ENCODE measurements around the gene EIF5AL1.

The EIF5AL1 gene

DNA sequence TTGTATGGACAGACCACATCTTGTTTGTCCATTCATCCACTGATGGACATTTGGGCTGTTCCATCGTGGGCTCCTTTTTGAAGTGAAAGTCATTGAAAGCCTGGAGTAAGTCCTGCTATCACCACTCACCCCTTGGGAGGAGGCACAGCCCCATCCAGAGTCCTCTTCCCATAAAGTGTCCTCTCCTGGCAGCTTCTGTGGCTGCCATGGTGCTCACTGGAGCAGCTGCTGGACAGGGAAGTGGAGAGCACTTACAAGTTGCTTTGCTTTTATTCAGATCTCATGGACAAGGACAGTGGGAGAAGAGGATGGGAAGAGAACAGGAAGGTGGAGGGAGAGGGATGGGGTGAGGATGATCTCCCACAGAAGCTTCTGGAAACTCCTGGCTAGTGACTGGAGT lies 18.5 kb upstream of the EIF5AL1 start (continued):
- TF ChIP-seq, protein P1, sequence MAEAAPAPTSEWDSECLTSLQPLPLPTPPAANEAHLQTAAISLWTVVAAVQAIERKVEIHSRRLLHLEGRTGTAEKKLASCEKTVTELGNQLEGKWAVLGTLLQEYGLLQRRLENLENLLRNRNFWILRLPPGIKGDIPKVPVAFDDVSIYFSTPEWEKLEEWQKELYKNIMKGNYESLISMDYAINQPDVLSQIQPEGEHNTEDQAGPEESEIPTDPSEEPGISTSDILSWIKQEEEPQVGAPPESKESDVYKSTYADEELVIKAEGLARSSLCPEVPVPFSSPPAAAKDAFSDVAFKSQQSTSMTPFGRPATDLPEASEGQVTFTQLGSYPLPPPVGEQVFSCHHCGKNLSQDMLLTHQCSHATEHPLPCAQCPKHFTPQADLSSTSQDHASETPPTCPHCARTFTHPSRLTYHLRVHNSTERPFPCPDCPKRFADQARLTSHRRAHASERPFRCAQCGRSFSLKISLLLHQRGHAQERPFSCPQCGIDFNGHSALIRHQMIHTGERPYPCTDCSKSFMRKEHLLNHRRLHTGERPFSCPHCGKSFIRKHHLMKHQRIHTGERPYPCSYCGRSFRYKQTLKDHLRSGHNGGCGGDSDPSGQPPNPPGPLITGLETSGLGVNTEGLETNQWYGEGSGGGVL (tag by site-specific recombination; IDR thresholded peaks at IDR 0.05), result no peak
- TF ChIP-seq, protein P2, sequence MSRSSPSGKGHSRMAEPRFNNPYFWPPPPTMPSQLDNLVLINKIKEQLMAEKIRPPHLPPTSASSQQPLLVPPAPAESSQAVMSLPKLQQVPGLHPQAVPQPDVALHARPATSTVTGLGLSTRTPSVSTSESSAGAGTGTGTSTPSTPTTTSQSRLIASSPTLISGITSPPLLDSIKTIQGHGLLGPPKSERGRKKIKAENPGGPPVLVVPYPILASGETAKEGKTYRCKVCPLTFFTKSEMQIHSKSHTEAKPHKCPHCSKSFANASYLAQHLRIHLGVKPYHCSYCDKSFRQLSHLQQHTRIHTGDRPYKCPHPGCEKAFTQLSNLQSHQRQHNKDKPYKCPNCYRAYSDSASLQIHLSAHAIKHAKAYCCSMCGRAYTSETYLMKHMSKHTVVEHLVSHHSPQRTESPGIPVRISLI (tag by site-specific recombination; IDR thresholded peaks at IDR 0.05), result no peak
- no peak for TF ChIP-seq BCL11A (tag by site-specific recombination; IDR thresholded peaks at IDR 0.05; ENCODE audit: low read depth)
- TF ChIP-seq, protein P3, sequence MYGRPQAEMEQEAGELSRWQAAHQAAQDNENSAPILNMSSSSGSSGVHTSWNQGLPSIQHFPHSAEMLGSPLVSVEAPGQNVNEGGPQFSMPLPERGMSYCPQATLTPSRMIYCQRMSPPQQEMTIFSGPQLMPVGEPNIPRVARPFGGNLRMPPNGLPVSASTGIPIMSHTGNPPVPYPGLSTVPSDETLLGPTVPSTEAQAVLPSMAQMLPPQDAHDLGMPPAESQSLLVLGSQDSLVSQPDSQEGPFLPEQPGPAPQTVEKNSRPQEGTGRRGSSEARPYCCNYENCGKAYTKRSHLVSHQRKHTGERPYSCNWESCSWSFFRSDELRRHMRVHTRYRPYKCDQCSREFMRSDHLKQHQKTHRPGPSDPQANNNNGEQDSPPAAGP (tag by site-specific recombination; IDR thresholded peaks at IDR 0.05), result no peak
- no peak for TF ChIP-seq ZNF777 (tag by site-specific recombination; IDR thresholded peaks at IDR 0.05; ENCODE audit: borderline replicate concordance)

DNA sequence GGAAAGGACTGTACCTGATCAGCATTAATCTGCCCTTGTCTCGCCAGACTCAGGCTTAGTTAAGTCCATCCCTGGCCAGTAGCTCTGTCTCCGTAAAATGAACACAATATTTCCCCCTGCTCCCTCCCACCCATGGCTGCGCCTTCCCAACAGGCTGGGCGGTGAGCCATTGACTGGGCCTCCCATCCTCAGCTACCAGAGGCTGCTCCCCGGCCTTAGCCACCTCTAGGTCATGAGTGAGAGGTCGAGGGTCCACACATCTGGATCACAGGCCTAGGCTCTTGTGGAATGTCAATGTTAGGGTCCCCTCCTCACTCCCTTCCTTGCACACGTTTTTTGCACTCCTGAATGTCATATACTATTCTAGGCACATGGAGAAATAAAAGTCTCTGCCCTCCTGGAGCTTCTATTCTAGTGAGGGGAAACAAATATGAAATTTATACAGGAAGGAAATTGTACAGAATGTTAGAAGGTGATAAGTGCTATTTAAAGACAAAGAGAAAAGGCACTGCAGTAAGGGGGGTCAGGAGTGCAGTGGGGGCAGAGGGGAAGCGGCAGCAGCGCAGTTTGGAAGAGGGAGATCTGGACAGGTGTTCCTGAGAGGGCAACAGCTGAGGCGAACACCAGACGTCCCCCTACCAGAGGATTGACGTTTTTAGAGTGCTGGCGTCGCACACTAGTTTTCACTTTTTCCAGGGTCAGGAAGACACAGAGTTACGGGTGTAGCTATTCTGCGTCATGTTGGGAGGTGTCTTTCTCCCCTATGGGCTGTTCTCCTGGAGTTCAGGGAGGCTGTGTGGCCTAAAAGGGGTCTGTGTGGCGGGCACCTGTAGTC lies 17.2 kb upstream of the EIF5AL1 start:
- CTCF ChIA-PET, result interaction anchor here (0.6 to 1.1 kb wide), 2 partner anchors 10 to 15 kb away, joined by 3 read pairs; no protein-coding TSS in a partner anchor
- no peaks in the 10 kb centered on the region for H3K4me1 ChIP-seq (ENCODE audit: control insufficient read depth, insufficient read depth, low read length)
- H3K9me3 ChIP-seq (ENCODE audit: control insufficient read depth, insufficient read depth, low read depth, low read length), result no peaks in the 10 kb centered on the region
- no peaks in the 10 kb centered on the region for H3K36me3 ChIP-seq (ENCODE audit: control insufficient read depth in 2 of 2, insufficient read depth in 1 of 2, low read length in 2 of 2)
- no peak overlapping the region for H3K4me3 ChIP-seq (ENCODE audit: low read depth, low read length)
- POLR2A ChIA-PET, result interaction anchor here (1.1 kb wide), 2 partner anchors 56 to 137 kb away, joined by 3 read pairs; no protein-coding TSS in a partner anchor
- no peak overlapping the region for H3K27ac ChIP-seq (ENCODE audit: extremely low read depth, low read depth, low read length)
- TF ChIP-seq, protein P4, sequence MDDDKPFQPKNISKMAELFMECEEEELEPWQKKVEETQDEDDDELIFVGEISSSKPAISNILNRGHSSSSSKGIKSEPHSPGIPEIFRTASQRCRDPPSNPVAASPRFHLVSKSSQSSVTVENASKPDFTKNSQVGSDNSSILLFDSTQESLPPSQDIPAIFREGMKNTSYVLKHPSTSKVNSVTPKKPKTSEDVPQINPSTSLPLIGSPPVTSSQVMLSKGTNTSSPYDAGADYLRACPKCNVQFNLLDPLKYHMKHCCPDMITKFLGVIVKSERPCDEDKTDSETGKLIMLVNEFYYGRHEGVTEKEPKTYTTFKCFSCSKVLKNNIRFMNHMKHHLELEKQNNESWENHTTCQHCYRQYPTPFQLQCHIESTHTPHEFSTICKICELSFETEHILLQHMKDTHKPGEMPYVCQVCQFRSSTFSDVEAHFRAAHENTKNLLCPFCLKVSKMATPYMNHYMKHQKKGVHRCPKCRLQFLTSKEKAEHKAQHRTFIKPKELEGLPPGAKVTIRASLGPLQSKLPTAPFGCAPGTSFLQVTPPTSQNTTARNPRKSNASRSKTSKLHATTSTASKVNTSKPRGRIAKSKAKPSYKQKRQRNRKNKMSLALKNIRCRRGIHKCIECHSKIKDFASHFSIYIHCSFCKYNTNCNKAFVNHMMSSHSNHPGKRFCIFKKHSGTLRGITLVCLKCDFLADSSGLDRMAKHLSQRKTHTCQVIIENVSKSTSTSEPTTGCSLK (tag by site-specific recombination; IDR thresholded peaks at IDR 0.05), result no peak
- TF ChIP-seq ZSCAN30 (tag by site-specific recombination; IDR thresholded peaks at IDR 0.05) (no peak), ZEB2 (tag by site-specific recombination; IDR thresholded peaks at IDR 0.05) (no peak), ZNF404 (tag by site-specific recombination; IDR thresholded peaks at IDR 0.05) (no peak), ZNF560 (tag by site-specific recombination; IDR thresholded peaks at IDR 0.05; ENCODE audit: borderline replicate concordance) (no peak)
- TF ChIP-seq, protein P5, sequence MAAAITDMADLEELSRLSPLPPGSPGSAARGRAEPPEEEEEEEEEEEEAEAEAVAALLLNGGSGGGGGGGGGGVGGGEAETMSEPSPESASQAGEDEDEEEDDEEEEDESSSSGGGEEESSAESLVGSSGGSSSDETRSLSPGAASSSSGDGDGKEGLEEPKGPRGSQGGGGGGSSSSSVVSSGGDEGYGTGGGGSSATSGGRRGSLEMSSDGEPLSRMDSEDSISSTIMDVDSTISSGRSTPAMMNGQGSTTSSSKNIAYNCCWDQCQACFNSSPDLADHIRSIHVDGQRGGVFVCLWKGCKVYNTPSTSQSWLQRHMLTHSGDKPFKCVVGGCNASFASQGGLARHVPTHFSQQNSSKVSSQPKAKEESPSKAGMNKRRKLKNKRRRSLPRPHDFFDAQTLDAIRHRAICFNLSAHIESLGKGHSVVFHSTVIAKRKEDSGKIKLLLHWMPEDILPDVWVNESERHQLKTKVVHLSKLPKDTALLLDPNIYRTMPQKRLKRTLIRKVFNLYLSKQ (tag by site-specific recombination; IDR thresholded peaks at IDR 0.05; ENCODE audit: borderline replicate concordance), result no peak
- TF ChIP-seq, protein P6, sequence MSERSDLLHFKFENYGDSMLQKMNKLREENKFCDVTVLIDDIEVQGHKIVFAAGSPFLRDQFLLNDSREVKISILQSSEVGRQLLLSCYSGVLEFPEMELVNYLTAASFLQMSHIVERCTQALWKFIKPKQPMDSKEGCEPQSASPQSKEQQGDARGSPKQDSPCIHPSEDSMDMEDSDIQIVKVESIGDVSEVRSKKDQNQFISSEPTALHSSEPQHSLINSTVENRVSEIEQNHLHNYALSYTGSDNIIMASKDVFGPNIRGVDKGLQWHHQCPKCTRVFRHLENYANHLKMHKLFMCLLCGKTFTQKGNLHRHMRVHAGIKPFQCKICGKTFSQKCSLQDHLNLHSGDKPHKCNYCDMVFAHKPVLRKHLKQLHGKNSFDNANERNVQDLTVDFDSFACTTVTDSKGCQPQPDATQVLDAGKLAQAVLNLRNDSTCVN (tag by site-specific recombination; optimal IDR thresholded peaks at IDR 0.05), result no peak
- TF ChIP-seq, protein P7, sequence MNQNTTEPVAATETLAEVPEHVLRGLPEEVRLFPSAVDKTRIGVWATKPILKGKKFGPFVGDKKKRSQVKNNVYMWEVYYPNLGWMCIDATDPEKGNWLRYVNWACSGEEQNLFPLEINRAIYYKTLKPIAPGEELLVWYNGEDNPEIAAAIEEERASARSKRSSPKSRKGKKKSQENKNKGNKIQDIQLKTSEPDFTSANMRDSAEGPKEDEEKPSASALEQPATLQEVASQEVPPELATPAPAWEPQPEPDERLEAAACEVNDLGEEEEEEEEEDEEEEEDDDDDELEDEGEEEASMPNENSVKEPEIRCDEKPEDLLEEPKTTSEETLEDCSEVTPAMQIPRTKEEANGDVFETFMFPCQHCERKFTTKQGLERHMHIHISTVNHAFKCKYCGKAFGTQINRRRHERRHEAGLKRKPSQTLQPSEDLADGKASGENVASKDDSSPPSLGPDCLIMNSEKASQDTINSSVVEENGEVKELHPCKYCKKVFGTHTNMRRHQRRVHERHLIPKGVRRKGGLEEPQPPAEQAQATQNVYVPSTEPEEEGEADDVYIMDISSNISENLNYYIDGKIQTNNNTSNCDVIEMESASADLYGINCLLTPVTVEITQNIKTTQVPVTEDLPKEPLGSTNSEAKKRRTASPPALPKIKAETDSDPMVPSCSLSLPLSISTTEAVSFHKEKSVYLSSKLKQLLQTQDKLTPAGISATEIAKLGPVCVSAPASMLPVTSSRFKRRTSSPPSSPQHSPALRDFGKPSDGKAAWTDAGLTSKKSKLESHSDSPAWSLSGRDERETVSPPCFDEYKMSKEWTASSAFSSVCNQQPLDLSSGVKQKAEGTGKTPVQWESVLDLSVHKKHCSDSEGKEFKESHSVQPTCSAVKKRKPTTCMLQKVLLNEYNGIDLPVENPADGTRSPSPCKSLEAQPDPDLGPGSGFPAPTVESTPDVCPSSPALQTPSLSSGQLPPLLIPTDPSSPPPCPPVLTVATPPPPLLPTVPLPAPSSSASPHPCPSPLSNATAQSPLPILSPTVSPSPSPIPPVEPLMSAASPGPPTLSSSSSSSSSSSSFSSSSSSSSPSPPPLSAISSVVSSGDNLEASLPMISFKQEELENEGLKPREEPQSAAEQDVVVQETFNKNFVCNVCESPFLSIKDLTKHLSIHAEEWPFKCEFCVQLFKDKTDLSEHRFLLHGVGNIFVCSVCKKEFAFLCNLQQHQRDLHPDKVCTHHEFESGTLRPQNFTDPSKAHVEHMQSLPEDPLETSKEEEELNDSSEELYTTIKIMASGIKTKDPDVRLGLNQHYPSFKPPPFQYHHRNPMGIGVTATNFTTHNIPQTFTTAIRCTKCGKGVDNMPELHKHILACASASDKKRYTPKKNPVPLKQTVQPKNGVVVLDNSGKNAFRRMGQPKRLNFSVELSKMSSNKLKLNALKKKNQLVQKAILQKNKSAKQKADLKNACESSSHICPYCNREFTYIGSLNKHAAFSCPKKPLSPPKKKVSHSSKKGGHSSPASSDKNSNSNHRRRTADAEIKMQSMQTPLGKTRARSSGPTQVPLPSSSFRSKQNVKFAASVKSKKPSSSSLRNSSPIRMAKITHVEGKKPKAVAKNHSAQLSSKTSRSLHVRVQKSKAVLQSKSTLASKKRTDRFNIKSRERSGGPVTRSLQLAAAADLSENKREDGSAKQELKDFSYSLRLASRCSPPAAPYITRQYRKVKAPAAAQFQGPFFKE (tag by site-specific recombination; IDR thresholded peaks at IDR 0.05; ENCODE audit: borderline replicate concordance), result no peak
- TF ChIP-seq, protein P8, sequence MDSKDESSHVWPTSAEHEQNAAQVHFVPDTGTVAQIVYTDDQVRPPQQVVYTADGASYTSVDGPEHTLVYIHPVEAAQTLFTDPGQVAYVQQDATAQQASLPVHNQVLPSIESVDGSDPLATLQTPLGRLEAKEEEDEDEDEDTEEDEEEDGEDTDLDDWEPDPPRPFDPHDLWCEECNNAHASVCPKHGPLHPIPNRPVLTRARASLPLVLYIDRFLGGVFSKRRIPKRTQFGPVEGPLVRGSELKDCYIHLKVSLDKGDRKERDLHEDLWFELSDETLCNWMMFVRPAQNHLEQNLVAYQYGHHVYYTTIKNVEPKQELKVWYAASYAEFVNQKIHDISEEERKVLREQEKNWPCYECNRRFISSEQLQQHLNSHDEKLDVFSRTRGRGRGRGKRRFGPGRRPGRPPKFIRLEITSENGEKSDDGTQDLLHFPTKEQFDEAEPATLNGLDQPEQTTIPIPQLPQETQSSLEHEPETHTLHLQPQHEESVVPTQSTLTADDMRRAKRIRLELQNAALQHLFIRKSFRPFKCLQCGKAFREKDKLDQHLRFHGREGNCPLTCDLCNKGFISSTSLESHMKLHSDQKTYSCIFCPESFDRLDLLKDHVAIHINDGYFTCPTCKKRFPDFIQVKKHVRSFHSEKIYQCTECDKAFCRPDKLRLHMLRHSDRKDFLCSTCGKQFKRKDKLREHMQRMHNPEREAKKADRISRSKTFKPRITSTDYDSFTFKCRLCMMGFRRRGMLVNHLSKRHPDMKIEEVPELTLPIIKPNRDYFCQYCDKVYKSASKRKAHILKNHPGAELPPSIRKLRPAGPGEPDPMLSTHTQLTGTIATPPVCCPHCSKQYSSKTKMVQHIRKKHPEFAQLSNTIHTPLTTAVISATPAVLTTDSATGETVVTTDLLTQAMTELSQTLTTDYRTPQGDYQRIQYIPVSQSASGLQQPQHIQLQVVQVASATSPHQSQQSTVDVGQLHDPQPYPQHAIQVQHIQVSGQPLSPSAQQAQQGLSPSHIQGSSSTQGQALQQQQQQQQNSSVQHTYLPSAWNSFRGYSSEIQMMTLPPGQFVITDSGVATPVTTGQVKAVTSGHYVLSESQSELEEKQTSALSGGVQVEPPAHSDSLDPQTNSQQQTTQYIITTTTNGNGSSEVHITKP (tag by site-specific recombination; IDR thresholded peaks at IDR 0.05), result no peak

Measured in HEK293 (cell line).